Measurements from ENCODE around the gene ALOX5AP.

Gene ALOX5AP

DNA sequence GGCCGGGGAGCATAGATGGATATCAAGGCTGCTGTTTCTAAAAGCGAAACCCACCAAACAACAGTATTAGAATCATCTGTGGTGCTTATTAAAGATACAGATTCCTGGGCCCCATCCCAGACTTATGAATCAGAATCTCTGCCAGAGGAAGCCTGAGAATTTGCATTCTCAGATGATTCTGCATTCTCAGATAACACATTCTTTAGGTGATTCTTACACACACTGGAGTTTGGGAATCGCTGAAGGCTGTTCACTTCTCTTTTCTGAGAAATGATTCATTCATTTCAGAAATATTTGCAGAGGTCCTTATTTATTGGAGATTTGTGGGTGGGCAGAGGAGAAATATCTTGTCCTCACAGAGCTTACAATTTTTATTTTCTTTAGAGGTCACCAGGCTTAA, 24.4 kb downstream of the ALOX5AP start:
- DNase-seq (ENCODE audit: low read depth in 2 of 2), result no peak

DNA sequence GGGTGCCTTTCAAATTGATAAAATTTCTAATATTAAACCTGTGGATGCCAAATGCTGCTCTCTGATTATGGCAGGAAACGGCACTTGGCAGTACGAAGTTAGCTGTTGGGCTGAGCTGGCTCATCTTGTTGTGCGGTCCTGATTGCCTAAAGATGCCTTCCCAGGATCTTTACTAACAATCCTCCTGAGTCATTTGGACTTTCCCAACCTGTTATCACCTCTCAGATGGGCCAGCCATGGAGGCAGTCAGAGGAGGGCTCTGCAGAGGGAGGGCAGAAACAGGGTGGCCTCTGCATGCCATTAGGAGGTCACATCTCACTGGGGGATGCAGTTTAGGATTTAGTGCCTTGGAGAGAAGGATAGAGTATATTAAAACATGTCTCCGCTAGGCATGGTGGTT, 27.3 kb downstream of the ALOX5AP start:
- DNase-seq (ENCODE audit: low read depth in 2 of 2), result no peak

DNA sequence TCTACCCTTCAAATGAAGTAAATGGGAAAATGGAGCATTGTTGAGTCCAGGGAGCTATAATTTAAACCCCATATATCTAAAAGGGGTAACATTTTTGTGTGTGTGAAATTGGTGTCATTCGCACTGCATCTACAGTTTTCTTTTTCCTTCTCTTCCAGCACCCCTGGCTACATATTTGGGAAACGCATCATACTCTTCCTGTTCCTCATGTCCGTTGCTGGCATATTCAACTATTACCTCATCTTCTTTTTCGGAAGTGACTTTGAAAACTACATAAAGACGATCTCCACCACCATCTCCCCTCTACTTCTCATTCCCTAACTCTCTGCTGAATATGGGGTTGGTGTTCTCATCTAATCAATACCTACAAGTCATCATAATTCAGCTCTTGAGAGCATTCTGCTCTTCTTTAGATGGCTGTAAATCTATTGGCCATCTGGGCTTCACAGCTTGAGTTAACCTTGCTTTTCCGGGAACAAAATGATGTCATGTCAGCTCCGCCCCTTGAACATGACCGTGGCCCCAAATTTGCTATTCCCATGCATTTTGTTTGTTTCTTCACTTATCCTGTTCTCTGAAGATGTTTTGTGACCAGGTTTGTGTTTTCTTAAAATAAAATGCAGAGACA, 28.6 kb downstream of the ALOX5AP start:
- DNase-seq (ENCODE audit: low read depth in 2 of 2), result no peak

DNA sequence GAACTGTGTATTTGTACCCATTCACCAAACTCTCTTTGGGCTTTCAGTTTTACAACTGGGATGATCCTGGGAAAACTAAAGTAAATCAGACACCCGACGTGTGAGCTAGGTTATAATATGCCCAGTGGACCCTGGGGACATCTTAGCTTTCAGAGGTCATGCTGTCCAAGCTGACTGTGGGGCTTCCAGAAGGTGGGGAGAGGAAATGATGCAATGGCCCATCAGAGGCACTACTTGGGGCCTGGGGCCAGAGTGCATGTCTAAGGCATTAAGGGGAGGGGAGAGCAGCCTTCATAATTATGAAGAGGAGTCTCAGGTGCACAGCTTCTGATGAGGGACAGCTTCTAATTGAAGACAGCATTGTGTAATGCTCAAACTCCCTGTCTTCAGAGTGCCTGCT, 30.9 kb downstream of the ALOX5AP start:
- no peak for DNase-seq (ENCODE audit: low read depth in 2 of 2)

DNA sequence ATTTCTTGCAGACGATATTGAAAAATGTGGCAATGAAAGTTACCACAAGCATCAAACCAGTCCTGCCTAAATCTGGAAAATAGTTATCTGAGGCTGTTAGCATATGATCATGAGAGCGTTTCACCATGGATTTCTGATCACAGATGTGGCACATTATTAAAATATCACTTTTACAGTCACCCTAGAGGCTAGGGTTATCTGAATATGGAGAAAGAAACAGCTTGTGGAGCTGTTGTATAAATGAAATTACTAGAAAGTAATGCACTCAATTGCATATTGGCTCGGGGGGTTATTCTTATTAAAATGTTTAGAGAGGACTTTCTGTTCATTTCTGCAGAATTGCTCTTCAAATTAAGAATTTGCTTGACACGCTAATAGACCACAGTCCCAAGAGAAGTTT, 35.6 kb downstream of the ALOX5AP start:
- DNase-seq (ENCODE audit: low read depth in 2 of 2), result no peak

DNA sequence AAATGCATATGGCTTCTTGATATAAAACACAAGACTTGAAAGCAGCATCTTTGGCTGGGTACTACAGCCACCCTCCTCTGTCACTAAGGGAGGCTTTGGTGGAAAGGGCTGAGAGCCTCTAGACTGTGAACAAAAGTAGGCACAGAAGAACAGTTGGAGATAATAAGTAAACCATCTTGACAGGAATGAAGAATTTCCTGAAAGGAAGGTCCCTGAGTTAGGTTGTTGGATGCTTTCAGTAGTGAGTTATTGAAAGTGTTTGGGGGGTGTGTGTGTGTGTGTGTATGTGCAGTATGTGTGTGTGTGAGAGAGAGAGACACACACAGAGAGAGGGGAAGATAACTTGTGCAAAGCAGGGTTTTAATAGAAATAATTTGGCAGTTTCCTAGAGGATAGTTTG, 38.2 kb downstream of the ALOX5AP start:
- no peak for DNase-seq (ENCODE audit: low read depth in 2 of 2)

DNA sequence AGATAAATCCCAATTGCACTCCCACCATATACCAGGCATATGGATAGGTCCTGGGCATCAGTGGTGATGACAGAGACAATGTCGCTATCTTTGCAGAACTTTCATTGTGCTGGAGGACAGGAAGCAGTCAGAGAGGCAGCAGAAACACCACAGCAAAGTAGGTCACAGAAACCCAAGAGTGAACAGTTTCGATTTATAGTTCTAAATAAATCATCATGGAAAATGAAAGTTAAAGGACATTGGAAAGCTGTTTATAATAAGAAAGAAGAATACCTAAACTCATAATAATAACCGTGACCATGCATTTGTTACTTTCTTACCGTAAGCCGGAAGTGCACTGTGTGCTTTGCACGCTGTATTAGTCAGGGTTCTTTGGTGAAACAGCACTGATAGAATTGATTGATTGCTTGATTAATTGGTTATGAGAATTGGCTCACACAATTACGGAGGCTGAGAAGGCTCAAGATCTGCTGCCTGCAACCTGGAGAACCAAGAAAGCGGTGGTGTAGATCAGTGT, 38.9 kb downstream of the ALOX5AP start:
- peak in 1 of 2 donors; percentile 8 for DNase-seq (ENCODE audit: low read depth in 2 of 2)

DNA sequence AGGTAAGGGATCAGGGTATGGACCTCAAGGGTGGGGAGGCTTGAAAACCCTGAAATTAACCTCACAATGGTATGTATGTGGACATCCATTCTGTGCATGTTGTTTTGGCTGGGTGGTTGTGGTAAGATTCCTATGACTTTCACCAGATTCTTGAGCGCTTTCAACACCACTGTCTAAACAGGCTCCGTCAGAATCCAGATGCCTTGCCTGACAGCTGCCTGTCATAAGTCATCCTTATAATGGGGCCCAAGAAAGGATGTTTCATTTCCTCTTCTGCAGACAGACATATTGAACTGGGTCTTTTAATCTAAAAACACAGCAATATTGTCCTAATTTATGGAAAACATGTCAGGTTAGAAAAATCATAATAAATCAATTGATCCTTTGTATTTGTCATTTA, 41.3 kb downstream of the ALOX5AP start:
- DNase-seq (ENCODE audit: low read depth in 2 of 2), result no peak

DNA sequence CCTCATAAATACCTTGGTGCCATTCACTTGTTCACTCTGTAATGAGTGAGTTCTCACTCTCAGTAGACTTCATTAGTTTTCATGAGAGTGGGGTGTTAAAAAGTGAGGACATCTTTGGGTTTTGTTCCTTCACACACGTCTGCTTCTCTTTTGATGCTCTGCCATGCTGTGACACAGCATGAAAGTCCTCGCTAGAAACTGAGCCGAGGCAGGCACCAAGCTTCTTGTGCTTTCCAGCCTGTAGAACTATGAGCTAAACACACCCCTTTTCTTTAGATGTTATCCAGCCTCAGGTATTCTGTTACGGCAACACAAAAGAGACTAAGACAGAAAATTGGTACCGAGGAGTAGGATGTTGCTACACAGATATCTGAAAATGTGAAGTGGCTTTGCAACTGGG, 43.7 kb downstream of the ALOX5AP start:
- DNase-seq (ENCODE audit: low read depth in 2 of 2), result no peak

DNA sequence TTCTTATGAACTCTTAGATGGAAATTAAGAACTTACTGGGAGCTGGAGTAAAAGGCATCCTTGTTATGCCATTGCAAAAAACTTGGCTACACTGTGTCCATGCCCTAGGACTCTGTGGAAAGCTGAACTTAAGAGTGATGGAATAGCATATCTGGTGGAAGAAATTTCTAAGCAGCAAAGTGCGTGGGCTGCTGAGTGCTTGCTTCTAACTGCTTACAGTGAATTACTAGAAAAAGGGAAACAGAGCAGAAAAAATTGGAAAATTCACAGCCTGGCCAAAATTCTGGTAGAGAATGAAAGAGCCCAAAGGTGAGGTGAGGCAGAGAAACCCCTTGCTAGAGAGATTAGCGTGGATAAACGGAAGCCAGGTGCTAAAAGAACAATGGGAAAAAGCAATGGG, 44.3 kb downstream of the ALOX5AP start:
- DNase-seq (ENCODE audit: low read depth in 2 of 2), result no peak

DNA sequence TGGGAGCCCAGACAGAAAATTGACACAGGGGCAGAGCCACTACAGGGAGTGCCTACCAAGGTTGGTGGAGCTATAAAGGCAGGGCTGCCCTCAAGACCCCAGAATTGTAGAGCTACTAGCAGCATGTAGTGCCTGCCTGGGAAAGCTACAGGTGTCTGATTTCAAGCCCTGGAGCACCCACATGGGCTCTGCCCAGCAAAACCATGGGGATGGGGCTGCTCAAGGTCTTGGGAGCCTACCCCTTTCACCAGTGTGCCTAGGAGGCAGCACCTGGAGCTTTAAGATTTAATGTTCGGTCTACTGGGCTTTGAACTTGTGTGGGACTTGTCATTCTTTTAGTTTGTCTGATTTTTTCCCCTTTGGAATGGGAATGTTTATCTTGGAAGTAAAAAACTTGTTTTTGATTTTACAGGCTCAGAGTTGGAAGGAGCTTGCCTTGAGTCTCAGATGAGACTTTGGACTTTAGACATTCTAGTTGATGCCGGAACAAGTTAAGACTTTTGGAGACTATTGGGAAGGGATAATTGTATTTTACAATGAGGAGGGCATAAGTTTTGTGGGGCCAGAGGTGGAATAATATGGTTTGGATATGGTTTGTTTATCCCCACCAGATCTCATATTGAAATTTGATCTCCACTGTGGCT, 45.1 kb downstream of the ALOX5AP start:
- no peak for DNase-seq (ENCODE audit: low read depth in 2 of 2)

DNA sequence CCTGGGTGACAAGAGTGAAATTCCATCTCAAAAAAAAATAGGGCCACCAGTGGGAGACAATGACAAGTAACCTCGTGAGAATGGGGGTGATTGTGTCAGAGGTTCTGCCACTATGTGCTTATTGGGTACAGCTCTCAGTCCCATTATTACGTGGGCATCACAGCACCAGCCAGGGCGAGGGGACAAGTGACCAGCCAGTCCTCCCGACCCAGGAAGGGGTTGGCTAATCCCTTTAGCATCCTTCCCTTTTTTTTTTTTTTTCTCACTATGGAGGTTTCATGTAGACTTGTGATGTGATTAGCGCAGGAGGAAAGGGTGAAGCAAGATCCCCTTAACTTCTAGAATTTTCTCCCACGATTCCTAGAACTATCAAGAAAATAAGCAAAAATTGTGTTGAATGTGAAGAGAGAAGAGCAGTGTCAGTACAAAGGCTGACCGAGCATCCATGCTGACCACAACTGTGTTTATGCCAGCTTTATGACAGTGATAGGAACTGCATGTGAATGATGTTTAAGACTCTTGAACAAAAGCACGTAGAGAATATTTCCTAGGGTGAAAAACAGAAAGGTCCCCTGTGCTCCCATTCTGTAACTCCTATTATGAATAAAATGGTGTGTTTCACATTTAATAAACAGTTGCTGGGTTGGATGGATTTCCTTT, 50.0 kb downstream of the ALOX5AP start:
- no peak for DNase-seq (ENCODE audit: low read depth in 2 of 2)

DNA sequence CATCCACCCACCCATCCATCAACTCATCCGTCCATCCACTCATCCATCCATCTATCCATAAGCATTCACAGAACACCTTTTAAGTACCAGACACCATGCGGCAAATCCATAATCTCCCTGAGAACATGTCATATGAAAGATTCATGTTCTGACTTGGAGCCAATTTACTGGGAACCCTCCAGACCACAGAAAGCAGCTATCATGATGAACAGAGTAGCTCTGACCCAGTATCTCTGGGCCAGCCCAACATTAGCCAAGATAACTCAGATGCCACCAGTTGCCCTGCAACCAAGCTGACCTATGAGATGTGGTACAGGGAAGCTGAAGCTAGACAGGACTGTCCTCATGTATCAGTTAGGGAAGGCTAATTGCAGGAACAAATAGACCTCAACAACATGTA, 51.3 kb downstream of the ALOX5AP start:
- DNase-seq (ENCODE audit: low read depth in 2 of 2), result no peak

DNA sequence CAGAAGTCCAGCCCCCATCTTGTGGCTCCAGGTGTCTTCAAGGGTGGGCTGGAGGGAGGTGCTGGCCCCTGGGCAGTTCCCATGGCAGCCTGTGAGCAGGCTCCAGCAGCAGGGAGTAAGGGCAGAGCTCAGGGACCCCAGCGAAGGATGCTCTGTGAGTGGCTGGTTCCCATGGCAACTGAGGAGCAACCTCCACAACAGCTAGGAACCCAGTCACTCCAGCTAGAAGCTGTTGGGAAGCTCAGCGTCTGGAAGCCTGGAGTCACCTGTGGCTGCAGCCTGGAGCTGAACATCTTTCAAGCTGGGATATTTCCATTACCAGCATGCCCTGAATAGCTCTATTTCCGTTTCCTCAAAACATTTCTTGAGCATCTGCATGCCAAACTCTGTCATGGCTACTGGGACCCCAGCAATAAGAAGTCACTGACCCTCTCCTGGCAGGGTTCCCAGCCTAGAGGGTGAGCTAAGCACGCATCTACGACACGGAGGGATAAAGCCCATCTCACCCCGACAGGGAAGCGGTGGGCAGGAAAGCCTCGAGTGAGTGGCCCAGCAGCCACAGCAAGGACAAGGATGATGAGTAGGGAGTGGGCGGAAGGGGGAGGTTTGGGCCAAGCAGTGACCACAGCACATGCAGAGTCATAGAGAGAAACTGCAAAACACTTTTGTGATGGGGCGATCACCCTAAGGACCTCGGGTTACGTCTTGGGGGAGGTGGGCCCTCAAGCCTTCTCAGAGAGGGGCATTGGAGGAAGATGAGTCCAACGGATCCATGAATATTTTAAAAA, 52.6 kb downstream of the ALOX5AP start:
- DNase-seq (ENCODE audit: low read depth in 2 of 2), result no peak

DNA sequence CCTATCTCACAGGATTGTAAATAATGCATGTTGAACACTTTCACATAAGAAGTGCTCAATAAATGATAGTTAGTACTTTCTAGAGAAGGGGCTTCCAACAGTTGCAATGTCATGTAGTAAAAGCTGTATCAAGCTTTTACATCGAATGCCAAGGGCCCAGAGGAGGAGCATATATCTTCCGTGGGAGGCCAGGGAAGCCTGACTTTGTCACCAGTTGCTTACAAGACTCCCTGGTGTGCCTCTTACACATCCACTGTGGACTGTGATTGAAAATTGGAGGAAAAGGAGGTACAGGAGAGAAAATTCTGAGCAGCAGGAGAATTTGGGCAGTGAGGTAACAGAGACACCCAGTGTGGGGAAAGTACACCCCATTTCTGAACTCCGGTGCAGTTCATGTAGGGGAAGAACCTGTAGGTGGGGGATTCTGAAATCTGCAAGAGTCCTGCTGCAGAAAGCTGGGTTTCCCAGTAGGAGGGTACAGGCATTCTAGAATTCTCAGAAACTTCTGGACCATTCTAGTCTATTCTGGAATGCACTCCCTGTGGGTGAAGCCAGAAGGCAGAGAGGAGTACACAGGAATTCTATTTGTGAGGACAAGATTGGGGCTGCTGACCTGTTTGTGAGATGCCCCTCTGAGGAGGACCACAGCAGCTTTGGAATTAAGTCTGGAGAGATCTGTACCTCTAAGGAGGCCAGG, 54.0 kb downstream of the ALOX5AP start:
- DNase-seq (ENCODE audit: low read depth in 2 of 2), result no peak

DNA sequence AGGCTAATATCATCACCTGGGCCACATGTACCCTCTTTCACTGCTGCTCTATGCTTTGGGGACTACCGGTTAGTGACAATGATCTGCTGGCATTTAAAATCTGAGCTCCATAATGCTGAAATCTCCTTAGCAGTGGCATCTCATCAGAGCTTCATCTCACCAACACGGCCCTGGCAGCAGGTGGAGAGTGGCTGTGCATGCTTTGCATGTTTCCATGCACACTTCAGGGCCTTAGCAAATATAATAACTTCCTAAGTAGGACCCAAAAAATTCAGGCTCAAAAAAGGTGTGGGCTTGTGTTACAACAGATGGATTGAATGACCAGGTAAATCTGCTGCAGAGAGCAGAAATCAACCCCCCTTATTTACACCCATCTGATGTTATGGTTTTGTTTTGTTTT, 55.2 kb downstream of the ALOX5AP start:
- no peak for DNase-seq (ENCODE audit: low read depth in 2 of 2)

DNA sequence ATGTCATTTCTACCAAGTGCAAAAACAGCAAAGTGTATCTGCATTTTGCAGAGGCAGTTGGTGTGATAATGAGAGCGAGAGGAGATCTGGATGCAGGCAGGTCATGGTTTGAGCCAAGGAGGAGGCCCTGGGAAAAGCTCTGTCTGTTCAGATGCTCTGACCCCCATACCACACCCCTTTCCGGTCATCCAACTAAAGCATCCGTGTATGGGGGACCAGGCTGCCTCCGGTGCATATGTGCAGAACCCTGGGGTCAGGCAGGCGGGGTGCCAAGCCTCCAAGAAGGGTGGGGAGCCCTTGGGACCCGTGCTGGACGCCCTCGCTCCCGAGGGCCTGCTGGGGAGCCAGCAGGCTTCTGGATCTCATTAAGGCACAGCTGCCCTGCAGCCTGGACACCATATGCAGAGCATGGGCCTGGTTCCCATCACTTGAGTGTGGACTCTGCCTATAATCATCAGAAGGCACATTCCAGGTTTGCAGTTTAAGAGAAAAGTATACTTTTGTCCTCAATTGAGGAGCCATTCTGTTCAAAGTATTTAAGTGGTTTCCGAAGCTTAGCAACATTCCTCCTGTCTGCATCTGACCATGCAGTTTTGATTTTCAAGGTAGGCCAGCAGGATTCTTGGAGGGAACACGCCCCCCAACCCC, 56.1 kb downstream of the ALOX5AP start:
- DNase-seq (ENCODE audit: low read depth in 2 of 2), result no peak

DNA sequence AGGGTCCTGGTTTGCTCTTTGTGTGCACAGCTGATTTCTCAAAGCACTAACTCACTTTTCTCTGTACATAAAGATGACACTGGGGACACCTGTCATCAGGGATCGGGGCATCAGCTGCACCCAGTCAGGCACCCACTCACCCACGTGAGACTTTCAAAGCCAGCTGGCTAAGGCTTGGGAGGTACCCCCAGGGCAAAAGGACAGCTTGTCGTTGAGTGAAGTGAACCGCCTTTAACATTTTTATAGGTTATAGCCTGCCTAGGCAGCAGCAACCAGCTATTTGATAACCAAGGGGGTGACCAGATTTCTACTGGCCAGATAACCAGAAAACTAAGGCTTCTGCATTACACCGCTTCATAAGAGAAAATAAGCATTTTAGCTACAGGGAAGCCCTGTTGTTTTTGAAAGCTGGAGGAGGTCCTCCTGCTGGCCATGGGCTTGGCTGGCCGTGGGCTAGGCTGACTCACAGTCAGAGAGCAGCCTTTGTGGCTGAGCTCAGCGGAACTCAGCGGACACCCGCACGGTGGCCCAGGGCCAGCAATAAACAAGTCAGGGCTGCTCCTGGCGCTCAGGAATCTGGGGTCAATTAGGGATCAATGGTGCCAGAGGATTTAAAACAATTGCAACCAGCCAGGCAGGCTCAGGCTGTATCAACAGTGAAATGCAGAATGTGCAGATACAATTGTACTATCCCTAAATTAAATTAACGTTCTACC, 57.1 kb downstream of the ALOX5AP start:
- DNase-seq (ENCODE audit: low read depth in 2 of 2), result no peak

DNA sequence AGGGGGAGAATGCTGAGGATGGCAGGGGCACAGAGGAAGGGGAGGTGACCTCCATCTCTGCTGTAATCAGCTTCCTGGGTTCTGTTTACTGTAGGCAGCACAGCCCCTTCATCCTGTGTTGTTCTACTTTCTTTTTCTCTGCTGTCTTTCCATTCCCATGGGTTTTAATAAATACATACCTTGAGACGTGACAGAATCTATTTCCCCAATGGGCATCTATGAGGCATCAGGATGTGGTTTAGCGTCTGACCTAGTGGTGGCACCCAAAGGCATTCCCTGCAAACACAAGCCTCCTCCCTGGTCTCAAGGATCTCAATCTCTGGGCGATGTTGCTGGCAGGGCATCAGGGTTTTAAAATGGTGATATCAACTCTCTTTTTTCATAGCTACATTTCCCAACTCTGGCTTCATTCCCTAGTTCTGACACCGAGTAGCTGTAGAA, 60.8 kb downstream of the ALOX5AP start:
- no peak for DNase-seq (ENCODE audit: low read depth in 2 of 2)
